Calu3 (cell line): Measurements from ENCODE around the gene RRP9. TPM values are rescaled to one million over a fixed set of nuclear protein-coding genes. Genes with fewer than 3 reads are reported as not detected.

Experiments
- BruUV-seq: library from RNA; stranded (reverse); fragments of 400-500 nt; replicated peaks from 2 replicates; lab custom pipeline; 2021; lab: Mats Ljungman, UMichigan
- CTCF ChIA-PET: fragments of 300-600 bp; sonication (Branson Sonifier 250); formaldehyde crosslinking; loops from one replicate; lab custom pipeline; 2022; ENCODE audit warnings: antibody characterized with exemption; lab: Charles Lee
- DNase-seq: peaks from one replicate; pipeline ENCODE4 v3.0.0; 2022
- H3K27ac Mint-ChIP-seq: one replicate; pipeline ENCODE4 v1.8.0; 2022; ENCODE audit warnings: mixed read lengths; ENCODE audit not compliant: unreplicated experiment
- H3K27me3 Mint-ChIP-seq: one replicate; pipeline ENCODE4 v1.8.0; 2022; ENCODE audit warnings: mixed read lengths; ENCODE audit not compliant: unreplicated experiment
- H3K36me3 Mint-ChIP-seq: one replicate; pipeline ENCODE4 v1.8.0; 2022; ENCODE audit warnings: mild to moderate bottlenecking, moderate library complexity, mixed read lengths; ENCODE audit not compliant: insufficient read depth, unreplicated experiment
- H3K4me1 Mint-ChIP-seq: one replicate; pipeline ENCODE4 v1.8.0; 2022; ENCODE audit warnings: mild to moderate bottlenecking, low read depth, mixed read lengths; ENCODE audit not compliant: unreplicated experiment
- H3K4me3 Mint-ChIP-seq: one replicate; pipeline ENCODE4 v1.8.0; 2022; ENCODE audit warnings: mild to moderate bottlenecking, low read depth, moderate library complexity, mixed read lengths; ENCODE audit not compliant: unreplicated experiment
- H3K9me3 Mint-ChIP-seq: one replicate; pipeline ENCODE4 v1.8.0; 2022; ENCODE audit warnings: low read depth, mixed read lengths; ENCODE audit not compliant: unreplicated experiment
- intact Hi-C: fragments of 100-400 bp; cut with micrococcal nuclease; formaldehyde crosslinking; loops from one replicate; pipeline ENCODE4 v1.10.0; 2022; ENCODE audit not compliant: unreplicated experiment
- total RNA-seq: library from RNA; stranded (reverse); gene quantifications from 2 replicates; pipeline ENCODE4 v1.2.3, GENCODE V29; 2022
- TF ChIP-seq, protein P1 (sequence below): fragments of 200-600 bp; IDR thresholded peaks from one replicate; pipeline ENCODE4 v1.8.0; 2022; ENCODE audit warnings: antibody characterized with exemption; ENCODE audit not compliant: unreplicated experiment

The RRP9 gene
- total RNA-seq, 1 experiment from 2014 or later = 39.3 TPM

- no TSS peak for BruUV-seq
- Mint-ChIP-seq H3K9me3 (no peaks in the 10 kb centered on the region), H3K36me3 (peaks cover 14% of the 10 kb centered on the region), H3K27ac (peak overlapping the region; percentile 91), H3K4me3 (peak overlapping the region; percentile 99), H3K27me3 (no peaks in the 10 kb centered on the region), H3K4me1 (peaks cover 21% of the 10 kb centered on the region)
- CTCF ChIA-PET = interaction anchor here (0.6 to 2.5 kb wide), 5 partner anchors 9 to 255 kb away, joined by 3 to 30 read pairs (median 4); partner anchors contain the start of genes ACY1, PARP3 and RRP9
- intact Hi-C loops = loop anchor here (1.0 kb wide), 1 partner anchor 33 kb away; the partner anchor contains the start of gene RRP9
- no peak for DNase-seq
- TF ChIP-seq, protein P1, sequence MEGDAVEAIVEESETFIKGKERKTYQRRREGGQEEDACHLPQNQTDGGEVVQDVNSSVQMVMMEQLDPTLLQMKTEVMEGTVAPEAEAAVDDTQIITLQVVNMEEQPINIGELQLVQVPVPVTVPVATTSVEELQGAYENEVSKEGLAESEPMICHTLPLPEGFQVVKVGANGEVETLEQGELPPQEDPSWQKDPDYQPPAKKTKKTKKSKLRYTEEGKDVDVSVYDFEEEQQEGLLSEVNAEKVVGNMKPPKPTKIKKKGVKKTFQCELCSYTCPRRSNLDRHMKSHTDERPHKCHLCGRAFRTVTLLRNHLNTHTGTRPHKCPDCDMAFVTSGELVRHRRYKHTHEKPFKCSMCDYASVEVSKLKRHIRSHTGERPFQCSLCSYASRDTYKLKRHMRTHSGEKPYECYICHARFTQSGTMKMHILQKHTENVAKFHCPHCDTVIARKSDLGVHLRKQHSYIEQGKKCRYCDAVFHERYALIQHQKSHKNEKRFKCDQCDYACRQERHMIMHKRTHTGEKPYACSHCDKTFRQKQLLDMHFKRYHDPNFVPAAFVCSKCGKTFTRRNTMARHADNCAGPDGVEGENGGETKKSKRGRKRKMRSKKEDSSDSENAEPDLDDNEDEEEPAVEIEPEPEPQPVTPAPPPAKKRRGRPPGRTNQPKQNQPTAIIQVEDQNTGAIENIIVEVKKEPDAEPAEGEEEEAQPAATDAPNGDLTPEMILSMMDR = peak; percentile 20
Observed at GRCh38 chr3:51974277-51974962, 32.7 kb upstream of the RRP9 start.

- Mint-ChIP-seq H3K27me3 (no peaks in the 10 kb centered on the region), H3K4me1 (peaks cover 28% of the 10 kb centered on the region), H3K27ac (no peak overlapping the region), H3K9me3 (no peaks in the 10 kb centered on the region), H3K4me3 (no peak overlapping the region), H3K36me3 (peaks cover 31% of the 10 kb centered on the region)
- TF ChIP-seq, protein P1 = no peak
- CTCF ChIA-PET = no interaction called here
- BruUV-seq = no TSS peak
- intact Hi-C loops = no loop called here
- no peak for DNase-seq
Observed at GRCh38 chr3:51971350-51971749, 29.6 kb upstream of the RRP9 start.

DNA sequence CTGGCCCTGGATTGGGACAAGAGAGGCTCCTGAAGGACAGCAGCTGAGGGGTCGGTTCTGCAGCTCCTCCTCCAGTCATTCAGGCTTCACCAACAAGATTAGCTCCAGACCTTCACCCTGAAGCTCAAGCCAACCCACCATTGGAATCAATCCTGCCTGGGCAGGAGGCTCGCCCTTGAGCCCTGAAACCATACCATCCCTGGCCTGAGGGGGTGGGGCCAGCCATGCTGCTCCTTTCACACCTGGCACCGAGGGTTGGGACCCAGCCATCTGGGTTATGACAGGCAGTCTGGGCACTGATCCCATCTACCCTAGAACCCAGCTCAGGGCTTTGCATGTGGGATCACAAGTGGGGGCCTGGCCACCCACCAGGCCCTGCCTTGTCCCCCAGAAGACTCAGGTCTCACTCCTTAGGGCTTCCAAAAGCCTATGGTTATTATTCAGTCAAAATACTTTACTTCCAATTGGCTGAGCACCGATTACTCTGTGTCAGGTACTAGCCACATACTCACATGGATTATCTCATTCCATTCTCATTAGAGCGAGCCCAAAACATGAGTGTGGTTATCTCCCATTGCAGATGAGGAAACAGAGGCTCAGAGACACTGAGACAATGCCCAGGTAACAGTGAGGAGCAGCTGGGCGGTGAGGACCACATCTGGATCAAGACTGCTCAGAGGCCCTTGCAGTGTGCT lies 29.0 kb upstream of the RRP9 start:
- H3K9me3 Mint-ChIP-seq = no peaks in the 10 kb centered on the region
- peaks cover 29% of the 10 kb centered on the region for H3K4me1 Mint-ChIP-seq
- intact Hi-C loops = no loop called here
- peaks cover 37% of the 10 kb centered on the region for H3K36me3 Mint-ChIP-seq
- no TSS peak for BruUV-seq
- no peak for DNase-seq
- TF ChIP-seq, protein P1 = no peak
- H3K27me3 Mint-ChIP-seq = peaks cover 3% of the 10 kb centered on the region
- H3K27ac Mint-ChIP-seq = no peak overlapping the region
- no peak overlapping the region for H3K4me3 Mint-ChIP-seq
- CTCF ChIA-PET = no interaction called here

GRCh38 chr3:51969841-51970240 lies 28.1 kb upstream of the RRP9 start:
- Mint-ChIP-seq H3K9me3 (no peaks in the 10 kb centered on the region), H3K27ac (no peak overlapping the region), H3K4me3 (no peak overlapping the region), H3K27me3 (peaks cover 12% of the 10 kb centered on the region), H3K36me3 (peaks cover 38% of the 10 kb centered on the region), H3K4me1 (peaks cover 29% of the 10 kb centered on the region)
- CTCF ChIA-PET = no interaction called here
- intact Hi-C loops = no loop called here
- no TSS peak for BruUV-seq
- DNase-seq = no peak
- TF ChIP-seq, protein P1 = no peak
